CD4-positive, CD25-positive, alpha-beta regulatory T cell (primary cell): ENCODE data around the gene CD81. TPM values are rescaled to one million over a fixed set of nuclear protein-coding genes. Genes with fewer than 3 reads are reported as not detected.
"Not testable (repeated sequence)": the region's sequence is repeated elsewhere in the genome, so short reads cannot be mapped to it uniquely, and the experiment has no call there.

Experiments used
- ATAC-seq, 2 donors: fragments of 150-1000 bp; cut with Tn5 transposase; one replicate each; pipeline ENCODE4 v1.10.0; 2021; ENCODE audit warnings: low read depth in 2 of 2, moderate number of reproducible peaks in 2 of 2, moderate library complexity in 1 of 2
- DNase-seq, 3 donors: peaks; one replicate each; pipeline versions ENCODE4 v3.0.0 to v3.0.0-alpha.2; 2012 to 2022; ENCODE audit warnings: mixed read lengths in 1 of 3
- H3K27ac ChIP-seq: one replicate; pipeline ENCODE4 v1.7.0; 2013; ENCODE audit warnings: mild to moderate bottlenecking, low read length; ENCODE audit not compliant: insufficient read depth, poor library complexity, severe bottlenecking
- H3K27me3 ChIP-seq: one replicate; pipeline ENCODE4 v1.7.0; 2013; ENCODE audit warnings: low read length; ENCODE audit not compliant: control insufficient read depth, insufficient read depth
- H3K36me3 ChIP-seq: one replicate; pipeline ENCODE4 v1.7.0; 2013; ENCODE audit warnings: mild to moderate bottlenecking, low read length, moderate library complexity; ENCODE audit not compliant: control insufficient read depth, insufficient read depth
- H3K4me1 ChIP-seq: 2 replicates; pipeline ENCODE4 v1.7.0; 2013; ENCODE audit warnings: mild to moderate bottlenecking, low read length; ENCODE audit not compliant: insufficient read depth, control insufficient read depth, poor library complexity, severe bottlenecking
- H3K4me3 ChIP-seq: one replicate; pipeline ENCODE4 v1.7.0; 2013; ENCODE audit warnings: low read depth, mild to moderate bottlenecking, low read length, moderate library complexity
- H3K9me3 ChIP-seq, 2 experiments: 1 replicate in 1 of 2; 2 replicates in 1 of 2; pipeline ENCODE4 v1.7.0; 2013; ENCODE audit warnings: low read length in 2 of 2, mild to moderate bottlenecking in 1 of 2, moderate library complexity in 1 of 2; ENCODE audit not compliant: control insufficient read depth in 2 of 2
- H3K27ac Mint-ChIP-seq, 3 donors: one replicate each; pipeline ENCODE4 v1.8.0; 2020 to 2022; ENCODE audit warnings: mild to moderate bottlenecking in 3 of 3, mixed read lengths in 3 of 3, moderate library complexity in 2 of 3
- H3K27me3 Mint-ChIP-seq: one replicate; pipeline ENCODE4 v1.8.0; 2022; ENCODE audit warnings: mild to moderate bottlenecking, mixed read lengths
- H3K36me3 Mint-ChIP-seq: one replicate; pipeline ENCODE4 v1.8.0; 2020; ENCODE audit warnings: mixed read lengths
- H3K4me1 Mint-ChIP-seq, 4 donors: one replicate each; pipeline ENCODE4 v1.8.0; 2020 to 2022; ENCODE audit warnings: mixed read lengths in 4 of 4, mild to moderate bottlenecking in 1 of 4
- H3K4me3 Mint-ChIP-seq, 4 donors: one replicate each; pipeline ENCODE4 v1.8.0; 2020 to 2022; ENCODE audit warnings: mild to moderate bottlenecking in 4 of 4, mixed read lengths in 4 of 4, moderate library complexity in 3 of 4
- H3K9me3 Mint-ChIP-seq, 7 donors: one replicate each; pipeline ENCODE4 v1.8.0; 2020 to 2022; ENCODE audit warnings: mixed read lengths in 7 of 7, mild to moderate bottlenecking in 3 of 7, moderate library complexity in 2 of 7
- polyA plus RNA-seq, 4 donors: library from polyadenylated mRNA; unstranded; fragments of 300-500 nt; fragmentation: Illumina TruSeq; gene quantifications; one replicate each; pipeline ENCODE4 v1.2.3, GENCODE V29; 2021
- total RNA-seq: library from RNA; stranded (reverse); gene quantifications from one replicate; pipeline ENCODE4 v1.2.3, GENCODE V29; 2022

Gene CD81
- total and polyA plus RNA-seq, 5 donors from 2014 or later: 13.2 to 156 (median 17.1) TPM

GRCh38 chr11:2333486-2334205 is 43.5 kb upstream of the CD81 start:
- DNase-seq, ATAC-seq, H3K4me1 ChIP-seq, H3K27me3 Mint-ChIP-seq, H3K36me3 ChIP-seq, H3K27me3 ChIP-seq, H3K27ac Mint-ChIP-seq, H3K9me3 Mint-ChIP-seq, H3K4me1 Mint-ChIP-seq, H3K9me3 ChIP-seq, H3K4me3 ChIP-seq, H3K4me3 Mint-ChIP-seq, H3K27ac ChIP-seq, H3K36me3 Mint-ChIP-seq: not testable (repeated sequence)

- not testable (repeated sequence) for H3K9me3 ChIP-seq, H3K36me3 Mint-ChIP-seq, H3K27me3 ChIP-seq, H3K4me1 ChIP-seq, DNase-seq, H3K27ac ChIP-seq, H3K36me3 ChIP-seq, H3K4me3 ChIP-seq, H3K27ac Mint-ChIP-seq, H3K4me3 Mint-ChIP-seq, H3K4me1 Mint-ChIP-seq, H3K27me3 Mint-ChIP-seq, ATAC-seq
- peaks cover 0 to 13% (median 2%) of the 10 kb centered on the region in 7 donors for H3K9me3 Mint-ChIP-seq
Measured at GRCh38 chr11:2335286-2335685, 41.8 kb upstream of the CD81 start.

GRCh38 chr11:2338760-2339159 is 38.4 kb upstream of the CD81 start:
- H3K27me3 Mint-ChIP-seq, H3K36me3 Mint-ChIP-seq, H3K4me3 Mint-ChIP-seq, DNase-seq, ATAC-seq, H3K4me1 Mint-ChIP-seq, H3K9me3 Mint-ChIP-seq, H3K36me3 ChIP-seq, H3K27ac Mint-ChIP-seq, H3K27ac ChIP-seq, H3K9me3 ChIP-seq, H3K4me3 ChIP-seq, H3K27me3 ChIP-seq, H3K4me1 ChIP-seq: not testable (repeated sequence)

- Mint-ChIP-seq H3K27me3 (peaks cover under 1% of the 10 kb centered on the region), H3K4me3 (no peak overlapping the region), H3K4me1 (no peaks in the 10 kb centered on the region), H3K27ac (peak overlapping the region in 1 of 3 donors; percentile 62), H3K9me3 (peaks cover 0 to 8% (median 0%) of the 10 kb centered on the region in 7 donors), H3K36me3 (peaks cover 14% of the 10 kb centered on the region)
- Histone ChIP-seq H3K36me3 (no peaks in the 10 kb centered on the region), H3K27ac (no peak overlapping the region), H3K9me3 (no peaks in the 10 kb centered on the region), H3K27me3 (no peaks in the 10 kb centered on the region), H3K4me3 (no peak overlapping the region), H3K4me1 (no peaks in the 10 kb centered on the region)
- ATAC-seq (no peak), DNase-seq (no peak)
Measured at GRCh38 chr11:2342557-2342956, 34.6 kb upstream of the CD81 start.

- H3K27ac ChIP-seq: no peak overlapping the region
- no peaks in the 10 kb centered on the region for H3K4me1 Mint-ChIP-seq
- H3K4me3 ChIP-seq: no peak overlapping the region
- H3K27ac Mint-ChIP-seq: no peak overlapping the region
- peaks cover 14% of the 10 kb centered on the region for H3K36me3 Mint-ChIP-seq
- no peaks in the 10 kb centered on the region for H3K27me3 ChIP-seq
- ATAC-seq (no peak), DNase-seq (no peak)
- H3K27me3 Mint-ChIP-seq: no peaks in the 10 kb centered on the region
- no peaks in the 10 kb centered on the region for H3K4me1 ChIP-seq
- no peak overlapping the region for H3K4me3 Mint-ChIP-seq
- H3K36me3 ChIP-seq: no peaks in the 10 kb centered on the region
- H3K9me3 ChIP-seq: no peaks in the 10 kb centered on the region
- H3K9me3 Mint-ChIP-seq: peaks cover 0 to 9% (median 0%) of the 10 kb centered on the region in 7 donors
Measured at GRCh38 chr11:2342981-2343380, 34.1 kb upstream of the CD81 start.

GRCh38 chr11:2343502-2343901 is 33.6 kb upstream of the CD81 start:
- Histone ChIP-seq H3K4me3 (no peak overlapping the region), H3K27me3 (no peaks in the 10 kb centered on the region), H3K27ac (no peak overlapping the region), H3K4me1 (no peaks in the 10 kb centered on the region), H3K36me3 (no peaks in the 10 kb centered on the region), H3K9me3 (no peaks in the 10 kb centered on the region)
- Mint-ChIP-seq H3K4me1 (no peaks in the 10 kb centered on the region), H3K27me3 (no peaks in the 10 kb centered on the region), H3K4me3 (no peak overlapping the region), H3K9me3 (peaks cover 0 to 14% (median 3%) of the 10 kb centered on the region in 7 donors), H3K36me3 (peaks cover 14% of the 10 kb centered on the region), H3K27ac (no peak overlapping the region)
- DNase-seq: no peak
- no peak for ATAC-seq

GRCh38 chr11:2345050-2345449 is 32.1 kb upstream of the CD81 start:
- DNase-seq (no peak), ATAC-seq (no peak)
- no peak overlapping the region for H3K4me3 Mint-ChIP-seq
- Histone ChIP-seq H3K9me3 (peaks cover 6% of the 10 kb centered on the region in 2 experiments), H3K27ac (no peak overlapping the region), H3K4me3 (no peak overlapping the region), H3K4me1 (no peaks in the 10 kb centered on the region), H3K27me3 (no peaks in the 10 kb centered on the region), H3K36me3 (no peaks in the 10 kb centered on the region)
- H3K9me3 Mint-ChIP-seq: peaks cover 0 to 23% (median 3%) of the 10 kb centered on the region in 7 donors
- peak overlapping the region in 2 of 3 donors; percentile 11 to 14 for H3K27ac Mint-ChIP-seq
- H3K27me3 Mint-ChIP-seq: no peaks in the 10 kb centered on the region
- H3K36me3 Mint-ChIP-seq: peaks cover 14% of the 10 kb centered on the region
- H3K4me1 Mint-ChIP-seq: no peaks in the 10 kb centered on the region

GRCh38 chr11:2346014-2346413 is 31.1 kb upstream of the CD81 start:
- H3K27me3 Mint-ChIP-seq: peaks cover under 1% of the 10 kb centered on the region
- no peak overlapping the region for H3K27ac ChIP-seq
- DNase-seq (no peak), ATAC-seq (no peak)
- H3K36me3 Mint-ChIP-seq: peaks cover 14% of the 10 kb centered on the region
- H3K4me1 ChIP-seq: no peaks in the 10 kb centered on the region
- no peaks in the 10 kb centered on the region for H3K4me1 Mint-ChIP-seq
- H3K36me3 ChIP-seq: no peaks in the 10 kb centered on the region
- H3K27me3 ChIP-seq: no peaks in the 10 kb centered on the region
- peaks cover 6% of the 10 kb centered on the region in 2 experiments for H3K9me3 ChIP-seq
- no peak overlapping the region for H3K4me3 Mint-ChIP-seq
- no peak overlapping the region for H3K27ac Mint-ChIP-seq
- H3K4me3 ChIP-seq: no peak overlapping the region
- H3K9me3 Mint-ChIP-seq: peaks cover 0 to 23% (median 3%) of the 10 kb centered on the region in 7 donors
